HEK293 (cell line): Measurements from ENCODE around the gene CCDC87.

Experiments
- CTCF ChIA-PET: fragments of 350-600 bp; formaldehyde crosslinking; extraction: SDS; loops from one replicate; lab custom pipeline; 2021; ENCODE audit warnings: antibody characterized with exemption; lab: Yijun Ruan, JAX
- POLR2A ChIA-PET: fragments of 300-600 bp; formaldehyde crosslinking; extraction: SDS; loops from one replicate; lab custom pipeline; 2020; ENCODE audit warnings: antibody characterized with exemption, inconsistent platforms; lab: Yijun Ruan, JAX
- H3K27ac ChIP-seq: fragments of 200-500 bp; sonication (Bioruptor generic); 2 replicates; pipeline ENCODE4 v1.5.1; 2014; ENCODE audit warnings: low read depth, low read length, control low read depth, inconsistent platforms; ENCODE audit errors: extremely low read depth
- H3K36me3 ChIP-seq, 2 experiments: fragments of 200-500 bp in 1 of 2; sonication (Bioruptor generic) in 1 of 2; 1 replicate in 1 of 2; 2 replicates in 1 of 2; pipeline ENCODE4 v1.5.1; 2014 to 2017; ENCODE audit warnings: inconsistent platforms in 2 of 2, low read length in 2 of 2; ENCODE audit not compliant: control insufficient read depth in 2 of 2, insufficient read depth in 1 of 2
- H3K4me1 ChIP-seq: fragments of 200-500 bp; sonication (Bioruptor generic); 2 replicates; pipeline ENCODE4 v1.5.1; 2014; ENCODE audit warnings: mild to moderate bottlenecking, low read length, inconsistent platforms; ENCODE audit not compliant: control insufficient read depth, insufficient read depth
- H3K4me3 ChIP-seq: 2 replicates; pipeline ENCODE4 v1.5.1; 2011; ENCODE audit warnings: low read depth, mild to moderate bottlenecking, control low read depth, low read length, moderate library complexity
- H3K9me3 ChIP-seq: fragments of 200-500 bp; sonication (Bioruptor generic); 2 replicates; pipeline ENCODE4 v1.5.1; 2014; ENCODE audit warnings: low read depth, low read length, inconsistent platforms; ENCODE audit not compliant: control insufficient read depth, insufficient read depth
- SP3 ChIP-seq: fragments of 450-650 bp; formaldehyde crosslinking; IDR thresholded peaks from 2 replicates; pipeline ENCODE4 v1.5.1; 2016; ENCODE audit warnings: missing biosample characterization, missing genetic modification characterization
- ZBTB10 ChIP-seq: fragments of 450-650 bp; formaldehyde crosslinking; IDR thresholded peaks from 2 replicates; pipeline ENCODE4 v1.5.1; 2016; ENCODE audit warnings: missing biosample characterization, missing genetic modification characterization
- ZEB2 ChIP-seq: fragments of 450-650 bp; formaldehyde crosslinking; IDR thresholded peaks from 2 replicates; pipeline ENCODE4 v1.5.1; 2016; ENCODE audit warnings: missing biosample characterization, missing genetic modification characterization
- ZNF19 ChIP-seq: fragments of 450-650 bp; formaldehyde crosslinking; IDR thresholded peaks from 2 replicates; pipeline ENCODE4; 2016; ENCODE audit warnings: missing biosample characterization, missing genetic modification characterization, low read depth
- ZNF223 ChIP-seq: fragments of 450-650 bp; formaldehyde crosslinking; IDR thresholded peaks from 2 replicates; pipeline ENCODE4 v1.5.1; 2016; ENCODE audit warnings: missing biosample characterization, missing genetic modification characterization
- ZNF335 ChIP-seq: fragments of 450-650 bp; formaldehyde crosslinking; conservative IDR thresholded peaks from 2 replicates; pipeline ENCODE4 v1.5.1; 2016; ENCODE audit warnings: missing biosample characterization, missing genetic modification characterization
- ZNF433 ChIP-seq: fragments of 450-650 bp; formaldehyde crosslinking; IDR thresholded peaks from 2 replicates; pipeline ENCODE4 v1.5.1; 2016; ENCODE audit warnings: missing biosample characterization, missing genetic modification characterization, low read depth
- ZNF514 ChIP-seq: fragments of 450-650 bp; formaldehyde crosslinking; IDR thresholded peaks from 2 replicates; pipeline ENCODE4 v1.5.1; 2016; ENCODE audit warnings: missing biosample characterization, missing genetic modification characterization
- ZNF664 ChIP-seq: fragments of 450-650 bp; formaldehyde crosslinking; IDR thresholded peaks from 2 replicates; pipeline ENCODE4 v1.5.1; 2016; ENCODE audit warnings: missing biosample characterization, missing genetic modification characterization
- ZNF692 ChIP-seq: fragments of 450-650 bp; formaldehyde crosslinking; IDR thresholded peaks from 2 replicates; pipeline ENCODE4 v1.5.1; 2016; ENCODE audit warnings: missing biosample characterization, missing genetic modification characterization
- ZNF704 ChIP-seq: fragments of 450-650 bp; formaldehyde crosslinking; IDR thresholded peaks from 2 replicates; pipeline ENCODE4 v1.5.1; 2016; ENCODE audit warnings: missing biosample characterization, missing genetic modification characterization
- ZNF76 ChIP-seq: fragments of 450-650 bp; formaldehyde crosslinking; IDR thresholded peaks from 2 replicates; pipeline ENCODE4; 2016; ENCODE audit warnings: low read depth, missing biosample characterization, missing genetic modification characterization, borderline replicate concordance
- ZNF768 ChIP-seq: fragments of 450-650 bp; formaldehyde crosslinking; IDR thresholded peaks from 2 replicates; pipeline ENCODE4 v1.5.1; 2018; ENCODE audit warnings: missing biosample characterization, mild to moderate bottlenecking, missing genetic modification characterization
- ZXDB ChIP-seq: fragments of 450-650 bp; formaldehyde crosslinking; IDR thresholded peaks from 2 replicates; pipeline ENCODE4 v1.5.1; 2016; ENCODE audit warnings: missing biosample characterization, missing genetic modification characterization
- TF ChIP-seq, protein P1 (sequence below): fragments of 450-650 bp; formaldehyde crosslinking; conservative IDR thresholded peaks from 2 replicates; pipeline ENCODE4 v1.5.1; 2016; ENCODE audit warnings: low read depth, missing biosample characterization, missing genetic modification characterization
- TF ChIP-seq, protein P2 (sequence below): fragments of 450-650 bp; formaldehyde crosslinking; IDR thresholded peaks from 2 replicates; pipeline ENCODE4 v1.5.1; 2017; ENCODE audit warnings: missing biosample characterization, missing genetic modification characterization
- TF ChIP-seq, protein P3 (sequence below): fragments of 450-650 bp; formaldehyde crosslinking; IDR thresholded peaks from 2 replicates; pipeline ENCODE4 v1.5.1; 2016; ENCODE audit warnings: missing biosample characterization, missing genetic modification characterization

Gene CCDC87

GRCh38 chr11:66546966-66547661 is 45.7 kb downstream of the CCDC87 start:
- peaks cover 0 to 18% of the 10 kb centered on the region in 2 experiments; a peak in 1 of 3 replicates for H3K36me3 ChIP-seq
- no peaks in the 10 kb centered on the region for H3K4me1 ChIP-seq
- ChIA-PET CTCF (interaction anchor here (0.5 to 2.8 kb wide), 5 partner anchors 31 to 139 kb away, joined by 3 to 10 read pairs (median 3); partner anchors contain the start of gene RBM4B), POLR2A (interaction anchor here (0.6 to 1.7 kb wide), 6 partner anchors 8 to 781 kb away, joined by 4 to 9 read pairs (median 5); partner anchors contain the start of gene DPP3)
- no peak overlapping the region for H3K27ac ChIP-seq
- TF ChIP-seq ZNF76, result no peak
- TF ChIP-seq ZNF664 (tag by site-specific recombination), result peak; percentile 54; the same call in 1 of the 2 replicates
- TF ChIP-seq ZEB2 (tag by site-specific recombination), result no peak
- no peak for TF ChIP-seq ZNF19 (tag by site-specific recombination)
- no peak for TF ChIP-seq ZNF433 (tag by site-specific recombination)
- TF ChIP-seq, protein P1, sequence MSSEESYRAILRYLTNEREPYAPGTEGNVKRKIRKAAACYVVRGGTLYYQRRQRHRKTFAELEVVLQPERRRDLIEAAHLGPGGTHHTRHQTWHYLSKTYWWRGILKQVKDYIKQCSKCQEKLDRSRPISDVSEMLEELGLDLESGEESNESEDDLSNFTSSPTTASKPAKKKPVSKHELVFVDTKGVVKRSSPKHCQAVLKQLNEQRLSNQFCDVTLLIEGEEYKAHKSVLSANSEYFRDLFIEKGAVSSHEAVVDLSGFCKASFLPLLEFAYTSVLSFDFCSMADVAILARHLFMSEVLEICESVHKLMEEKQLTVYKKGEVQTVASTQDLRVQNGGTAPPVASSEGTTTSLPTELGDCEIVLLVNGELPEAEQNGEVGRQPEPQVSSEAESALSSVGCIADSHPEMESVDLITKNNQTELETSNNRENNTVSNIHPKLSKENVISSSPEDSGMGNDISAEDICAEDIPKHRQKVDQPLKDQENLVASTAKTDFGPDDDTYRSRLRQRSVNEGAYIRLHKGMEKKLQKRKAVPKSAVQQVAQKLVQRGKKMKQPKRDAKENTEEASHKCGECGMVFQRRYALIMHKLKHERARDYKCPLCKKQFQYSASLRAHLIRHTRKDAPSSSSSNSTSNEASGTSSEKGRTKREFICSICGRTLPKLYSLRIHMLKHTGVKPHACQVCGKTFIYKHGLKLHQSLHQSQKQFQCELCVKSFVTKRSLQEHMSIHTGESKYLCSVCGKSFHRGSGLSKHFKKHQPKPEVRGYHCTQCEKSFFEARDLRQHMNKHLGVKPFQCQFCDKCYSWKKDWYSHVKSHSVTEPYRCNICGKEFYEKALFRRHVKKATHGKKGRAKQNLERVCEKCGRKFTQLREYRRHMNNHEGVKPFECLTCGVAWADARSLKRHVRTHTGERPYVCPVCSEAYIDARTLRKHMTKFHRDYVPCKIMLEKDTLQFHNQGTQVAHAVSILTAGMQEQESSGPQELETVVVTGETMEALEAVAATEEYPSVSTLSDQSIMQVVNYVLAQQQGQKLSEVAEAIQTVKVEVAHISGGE, result no peak
- no peak for TF ChIP-seq ZNF704 (tag by site-specific recombination)
- TF ChIP-seq ZNF692 (tag by site-specific recombination), result peak; percentile 51; the same call in 1 of the 2 replicates
- TF ChIP-seq, protein P2, sequence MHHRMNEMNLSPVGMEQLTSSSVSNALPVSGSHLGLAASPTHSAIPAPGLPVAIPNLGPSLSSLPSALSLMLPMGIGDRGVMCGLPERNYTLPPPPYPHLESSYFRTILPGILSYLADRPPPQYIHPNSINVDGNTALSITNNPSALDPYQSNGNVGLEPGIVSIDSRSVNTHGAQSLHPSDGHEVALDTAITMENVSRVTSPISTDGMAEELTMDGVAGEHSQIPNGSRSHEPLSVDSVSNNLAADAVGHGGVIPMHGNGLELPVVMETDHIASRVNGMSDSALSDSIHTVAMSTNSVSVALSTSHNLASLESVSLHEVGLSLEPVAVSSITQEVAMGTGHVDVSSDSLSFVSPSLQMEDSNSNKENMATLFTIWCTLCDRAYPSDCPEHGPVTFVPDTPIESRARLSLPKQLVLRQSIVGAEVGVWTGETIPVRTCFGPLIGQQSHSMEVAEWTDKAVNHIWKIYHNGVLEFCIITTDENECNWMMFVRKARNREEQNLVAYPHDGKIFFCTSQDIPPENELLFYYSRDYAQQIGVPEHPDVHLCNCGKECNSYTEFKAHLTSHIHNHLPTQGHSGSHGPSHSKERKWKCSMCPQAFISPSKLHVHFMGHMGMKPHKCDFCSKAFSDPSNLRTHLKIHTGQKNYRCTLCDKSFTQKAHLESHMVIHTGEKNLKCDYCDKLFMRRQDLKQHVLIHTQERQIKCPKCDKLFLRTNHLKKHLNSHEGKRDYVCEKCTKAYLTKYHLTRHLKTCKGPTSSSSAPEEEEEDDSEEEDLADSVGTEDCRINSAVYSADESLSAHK (tag by site-specific recombination), result peak; percentile 76; the same call in 1 of the 2 replicates
- no peak for TF ChIP-seq ZNF223 (tag by site-specific recombination)
- no peak overlapping the region for H3K4me3 ChIP-seq
- H3K9me3 ChIP-seq, result no peaks in the 10 kb centered on the region

DNA sequence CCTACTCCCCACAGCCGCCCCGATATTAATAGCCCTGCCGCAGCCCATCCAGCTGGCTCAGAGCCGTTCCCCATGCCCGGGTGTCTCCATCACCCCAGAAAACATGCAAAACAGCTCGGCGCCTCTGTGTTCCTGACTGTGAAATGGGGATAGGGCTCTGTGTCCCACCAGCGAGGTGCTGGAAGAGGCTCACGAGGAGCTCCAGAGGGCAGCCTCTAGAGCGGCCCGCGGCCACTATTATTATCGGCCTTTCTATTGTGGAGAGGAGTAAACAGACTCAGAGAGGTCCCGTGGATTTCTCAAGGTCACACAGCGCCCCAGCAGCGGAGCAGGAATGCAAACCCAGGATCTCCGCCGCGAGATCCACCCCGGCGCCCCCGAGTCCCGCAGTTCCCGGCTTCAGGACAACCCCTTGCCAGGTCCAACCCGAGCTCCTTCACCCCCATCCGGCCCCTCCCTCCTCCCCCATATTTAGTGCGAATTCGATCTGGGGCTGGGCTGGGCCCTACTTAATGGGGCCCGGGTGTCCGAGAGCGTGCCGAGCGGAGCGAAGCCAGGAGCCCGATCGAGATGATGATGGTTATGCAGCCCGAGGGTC is 46.4 kb downstream of the CCDC87 start, which contains the start of gene ACTN3:
Gene ACTN3 (plus strand): TSS at position 536 of the 598 bp plus-strand sequence. CDS start 35 bp downstream, at position 571.
- no peaks in the 10 kb centered on the region for H3K9me3 ChIP-seq
- ChIA-PET POLR2A (interaction anchor here (0.6 to 2.1 kb wide), 17 partner anchors 8 to 782 kb away, joined by 3 to 15 read pairs (median 5); partner anchors contain the start of genes BBS1, CTSF, DPP3 and PELI3), CTCF (interaction anchor here (1.0 to 2.8 kb wide), 5 partner anchors 32 to 138 kb away, joined by 3 to 10 read pairs (median 4); partner anchors contain the start of genes CCDC87, CCS and RBM4B)
- H3K27ac ChIP-seq, result peak within 1 kb of the TSS; percentile 65; the same call in 1 of the 2 replicates
- H3K4me1 ChIP-seq, result no peaks in the 10 kb centered on the region
- peak within 1 kb of the TSS; percentile 73 for H3K4me3 ChIP-seq
- no peak for TF ChIP-seq ZNF335 (tag by site-specific recombination)
- 0 out of 2 replicates have a peak, but pooled peaks have one; percentile 2 for TF ChIP-seq SP3 (tag by site-specific recombination)
- TF ChIP-seq ZNF768 (tag by site-specific recombination), result peak; percentile 84
- 0 out of 2 replicates have a peak, but pooled peaks have one; percentile 50 for TF ChIP-seq ZXDB (tag by site-specific recombination)
- TF ChIP-seq ZBTB10 (tag by site-specific recombination), result peak; percentile 42; the same call in 1 of the 2 replicates
- TF ChIP-seq, protein P3, sequence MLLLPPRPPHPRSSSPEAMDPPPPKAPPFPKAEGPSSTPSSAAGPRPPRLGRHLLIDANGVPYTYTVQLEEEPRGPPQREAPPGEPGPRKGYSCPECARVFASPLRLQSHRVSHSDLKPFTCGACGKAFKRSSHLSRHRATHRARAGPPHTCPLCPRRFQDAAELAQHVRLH (tag by site-specific recombination), result 0 out of 2 replicates have a peak, but pooled peaks have one; percentile 9
- TF ChIP-seq ZNF514 (tag by site-specific recombination), result no peak
- H3K36me3 ChIP-seq, result peaks cover 0 to 24% of the 10 kb centered on the region in 2 experiments; a peak in 1 of 3 replicates
